Keratinocyte (primary cell): ENCODE results near the gene SENP8. TPM values are rescaled to one million over a fixed set of nuclear protein-coding genes. Genes with fewer than 3 reads are reported as not detected.

ENCODE experiments used
- DNase-seq: peaks from one replicate; pipeline ENCODE4 v3.0.0-alpha.2; 2011; ENCODE audit warnings: low read depth, missing footprints, low spot score
- FAIRE-seq: peaks from 2 replicates; lab custom pipeline; 2011; peaks lifted over from hg19 to GRCh38; lab: Jason Lieb, UNC
- H2AFZ ChIP-seq: 2 replicates; pipeline ENCODE4 v1.6.0; 2012; ENCODE audit warnings: low read length, control low read depth, inconsistent platforms; ENCODE audit not compliant: control insufficient read depth
- H3K27ac ChIP-seq: 2 replicates; pipeline ENCODE4 v1.5.1; 2011; ENCODE audit warnings: low read length; ENCODE audit not compliant: control insufficient read depth, insufficient read depth
- H3K27me3 ChIP-seq: 3 replicates; pipeline ENCODE4 v1.6.0; 2011; ENCODE audit warnings: low read length; ENCODE audit not compliant: control insufficient read depth, insufficient read depth; ENCODE audit errors: extremely low read depth
- H3K36me3 ChIP-seq, 2 experiments: 2 replicates in 1 of 2; 3 replicates in 1 of 2; pipeline ENCODE4 v1.5.1; 2011; ENCODE audit warnings: low read length in 2 of 2, mild to moderate bottlenecking in 1 of 2; ENCODE audit not compliant: control insufficient read depth in 2 of 2, insufficient read depth in 2 of 2; ENCODE audit errors: extremely low read depth in 1 of 2
- H3K4me1 ChIP-seq: 3 replicates; pipeline ENCODE4 v1.5.1; 2011; ENCODE audit warnings: low read length; ENCODE audit not compliant: control insufficient read depth, insufficient read depth; ENCODE audit errors: extremely low read depth
- H3K4me2 ChIP-seq: 3 replicates; pipeline ENCODE4 v1.6.0; 2011; ENCODE audit warnings: low read depth, low read length; ENCODE audit not compliant: control insufficient read depth, insufficient read depth; ENCODE audit errors: extremely low read depth
- H3K4me3 ChIP-seq, 3 experiments: fragments of 200-600 bp in 1 of 3; sonication (generic) in 1 of 3; 2 replicates in 2 of 3; 3 replicates in 1 of 3; pipeline ENCODE4 v1.5.1; 2011 to 2016; ENCODE audit warnings: low read length in 3 of 3, mild to moderate bottlenecking in 3 of 3, control low read depth in 2 of 3, inconsistent platforms in 1 of 3, low read depth in 1 of 3, mixed read lengths in 1 of 3, mixed run types in 1 of 3, moderate library complexity in 1 of 3; ENCODE audit not compliant: control insufficient read depth in 2 of 3, insufficient read depth in 2 of 3; ENCODE audit errors: extremely low read depth in 1 of 3
- H3K79me2 ChIP-seq: 2 replicates; pipeline ENCODE4 v1.6.0; 2012; ENCODE audit warnings: low read length; ENCODE audit not compliant: control insufficient read depth, insufficient read depth
- H3K9ac ChIP-seq: 3 replicates; pipeline ENCODE4 v1.6.0; 2011; ENCODE audit warnings: low read length; ENCODE audit not compliant: control insufficient read depth, insufficient read depth; ENCODE audit errors: extremely low read depth
- H3K9me1 ChIP-seq: 3 replicates; pipeline ENCODE4 v1.6.0; 2011; ENCODE audit warnings: low read length; ENCODE audit not compliant: control insufficient read depth, insufficient read depth; ENCODE audit errors: extremely low read depth
- H3K9me3 ChIP-seq: 2 replicates; pipeline ENCODE4 v1.5.1; 2012; ENCODE audit warnings: low read depth, low read length; ENCODE audit not compliant: control insufficient read depth
- H4K20me1 ChIP-seq: 3 replicates; pipeline ENCODE4 v1.6.0; 2011; ENCODE audit warnings: low read length; ENCODE audit not compliant: control insufficient read depth, insufficient read depth; ENCODE audit errors: extremely low read depth
- CTCF ChIP-seq, 3 experiments: IDR thresholded peaks in 1 of 3; conservative IDR thresholded peaks in 1 of 3; optimal IDR thresholded peaks in 1 of 3; 2 replicates in 2 of 3; 3 replicates in 1 of 3; pipeline versions ENCODE3 to v1.5.1; 2011; ENCODE audit warnings: low read length in 3 of 3, mild to moderate bottlenecking in 3 of 3, moderate library complexity in 2 of 3, control low read depth in 1 of 3, inconsistent platforms in 1 of 3; ENCODE audit not compliant: insufficient read depth in 2 of 3; ENCODE audit errors: extremely low read depth in 1 of 3
- EZH2 ChIP-seq: IDR thresholded peaks from one replicate; pipeline ENCODE4 v1.6.1; 2012; ENCODE audit warnings: inconsistent platforms, mild to moderate bottlenecking, low read length, moderate library complexity
- dilution Hi-C: fragments of 300-500 bp; cut with MboI; formaldehyde crosslinking; loops from one replicate; pipeline ENCODE4 v1.7.0; 2020; ENCODE audit warnings: low sequenced_read_pairs; ENCODE audit not compliant: extremely low pct_ligation_motif_present
- polyA plus RNA-seq, 5 experiments: library from polyadenylated mRNA; depleted of rRNA in 3 of 5; stranded (reverse) in 3 of 5; stranded (forward) in 1 of 5; unstranded in 1 of 5; fragments of >200 nt; gene quantifications; 1 replicate in 1 of 5; 2 replicates in 3 of 5; 3 replicates in 1 of 5; pipeline versions ENCODE4 v1.2.1 to v1.2.3, GENCODE V29; 2011 to 2012; ENCODE audit warnings: missing spikeins in 2 of 5, low read depth in 1 of 5, low replicate concordance in 1 of 5

SENP8 gene
- polyA plus RNA-seq, 1 donor (not counting 4 experiments of a cell fraction or from before 2014, with no cell fraction given): 6.0 TPM

GRCh38 chr15:72136170-72137051, 18.2 kb downstream of the SENP8 start:
- no peak for TF ChIP-seq CTCF (optimal IDR thresholded peaks at IDR 0.05 in 1 of 3, IDR thresholded peaks at IDR 0.05 in 1 of 3, conservative IDR thresholded peaks at IDR 0.05 in 1 of 3; ENCODE audit: extremely low read depth in 1 of 3, insufficient read depth in 2 of 3, low read length in 3 of 3)
- TF ChIP-seq EZH2: no peak
- Histone ChIP-seq H3K27ac (no peak overlapping the region), H3K4me3 (no peak overlapping the region), H4K20me1 (no peaks in the 10 kb centered on the region), H3K9me1 (no peaks in the 10 kb centered on the region), H3K36me3 (no peaks in the 10 kb centered on the region), H3K9me3 (no peaks in the 10 kb centered on the region), H3K4me2 (no peak overlapping the region), H3K4me1 (no peaks in the 10 kb centered on the region), H3K9ac (no peak overlapping the region), H3K27me3 (no peaks in the 10 kb centered on the region), H3K79me2 (no peaks in the 10 kb centered on the region), H2AFZ (no peak overlapping the region)
- no peak for FAIRE-seq
- dilution Hi-C loops: no loop called here
- DNase-seq: no peak

GRCh38 chr15:72139667-72140066, 21.5 kb downstream of the SENP8 start:
- Histone ChIP-seq H3K9me3 (no peaks in the 10 kb centered on the region), H3K4me2 (no peak overlapping the region), H3K27ac (no peak overlapping the region), H3K9me1 (no peaks in the 10 kb centered on the region), H3K79me2 (no peaks in the 10 kb centered on the region), H4K20me1 (no peaks in the 10 kb centered on the region), H3K27me3 (no peaks in the 10 kb centered on the region), H3K4me3 (no peak overlapping the region), H3K9ac (no peak overlapping the region), H3K36me3 (no peaks in the 10 kb centered on the region), H2AFZ (no peak overlapping the region), H3K4me1 (no peaks in the 10 kb centered on the region)
- TF ChIP-seq EZH2 (no peak), CTCF (optimal IDR thresholded peaks at IDR 0.05 in 1 of 3, IDR thresholded peaks at IDR 0.05 in 1 of 3, conservative IDR thresholded peaks at IDR 0.05 in 1 of 3; ENCODE audit: extremely low read depth in 1 of 3, insufficient read depth in 2 of 3, low read length in 3 of 3) (no peak)
- dilution Hi-C loops: no loop called here
- DNase-seq (no peak), FAIRE-seq (no peak)
